Measurements from ENCODE around the gene CCDC150.

Gene CCDC150

DNA sequence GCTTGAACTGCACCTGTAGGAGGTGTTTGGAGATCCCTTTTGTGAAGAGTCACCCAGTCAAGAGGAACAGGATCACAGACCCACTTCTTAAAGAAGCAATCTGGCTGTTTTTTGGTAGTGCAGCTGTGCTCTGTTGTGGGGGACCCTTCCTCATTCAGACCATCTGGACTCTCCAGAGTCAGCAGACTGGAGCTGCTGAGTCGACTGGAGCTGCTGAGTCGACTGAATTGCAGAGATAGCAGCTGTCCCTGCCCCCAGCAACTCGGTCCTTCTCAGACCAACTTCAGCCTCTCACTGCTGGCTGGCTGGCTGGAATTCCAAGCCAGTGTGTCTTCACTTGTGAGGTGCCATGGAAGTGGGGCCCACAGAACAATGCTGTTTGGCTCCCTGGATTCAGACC is 103.2 kb downstream of the CCDC150 start:
- Histone ChIP-seq H3K9me3 (ENCODE audit: control insufficient read depth, insufficient read depth, low read length) (no peaks in the 10 kb centered on the region; the same call in 1 of the 2 replicates), H3K9me2 (replicated peaks; ENCODE audit: control insufficient read depth, low read length) (no peaks in the 10 kb centered on the region), H3K79me2 (ENCODE audit: control insufficient read depth, low read length) (no peaks in the 10 kb centered on the region), H3K27ac (ENCODE audit: low read depth, low read length) (no peak overlapping the region), H3F3A (ENCODE audit: control insufficient read depth, insufficient read depth) (no peaks in the 10 kb centered on the region), H3K27me3 (ENCODE audit: control insufficient read depth, low read length) (no peaks in the 10 kb centered on the region), H3K4me1 (ENCODE audit: control insufficient read depth, low read length) (no peaks in the 10 kb centered on the region), H3K36me3 (ENCODE audit: control insufficient read depth, low read length) (peaks cover 12% of the 10 kb centered on the region), H4K20me1 (ENCODE audit: control insufficient read depth, insufficient read depth, low read depth, low read length) (no peaks in the 10 kb centered on the region), H3K4me2 (ENCODE audit: low read length) (no peak overlapping the region), H3K4me3 (ENCODE audit: low read length) (no peak overlapping the region)
- no peak for TF ChIP-seq EZH2phosphoT487 (IDR thresholded peaks at IDR 0.05; ENCODE audit: borderline replicate concordance, low read length)
- TF ChIP-seq, protein P1, sequence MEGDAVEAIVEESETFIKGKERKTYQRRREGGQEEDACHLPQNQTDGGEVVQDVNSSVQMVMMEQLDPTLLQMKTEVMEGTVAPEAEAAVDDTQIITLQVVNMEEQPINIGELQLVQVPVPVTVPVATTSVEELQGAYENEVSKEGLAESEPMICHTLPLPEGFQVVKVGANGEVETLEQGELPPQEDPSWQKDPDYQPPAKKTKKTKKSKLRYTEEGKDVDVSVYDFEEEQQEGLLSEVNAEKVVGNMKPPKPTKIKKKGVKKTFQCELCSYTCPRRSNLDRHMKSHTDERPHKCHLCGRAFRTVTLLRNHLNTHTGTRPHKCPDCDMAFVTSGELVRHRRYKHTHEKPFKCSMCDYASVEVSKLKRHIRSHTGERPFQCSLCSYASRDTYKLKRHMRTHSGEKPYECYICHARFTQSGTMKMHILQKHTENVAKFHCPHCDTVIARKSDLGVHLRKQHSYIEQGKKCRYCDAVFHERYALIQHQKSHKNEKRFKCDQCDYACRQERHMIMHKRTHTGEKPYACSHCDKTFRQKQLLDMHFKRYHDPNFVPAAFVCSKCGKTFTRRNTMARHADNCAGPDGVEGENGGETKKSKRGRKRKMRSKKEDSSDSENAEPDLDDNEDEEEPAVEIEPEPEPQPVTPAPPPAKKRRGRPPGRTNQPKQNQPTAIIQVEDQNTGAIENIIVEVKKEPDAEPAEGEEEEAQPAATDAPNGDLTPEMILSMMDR (IDR thresholded peaks at IDR 0.05; ENCODE audit: low read depth, low read length, poor library complexity, severe bottlenecking) = no peak

DNA sequence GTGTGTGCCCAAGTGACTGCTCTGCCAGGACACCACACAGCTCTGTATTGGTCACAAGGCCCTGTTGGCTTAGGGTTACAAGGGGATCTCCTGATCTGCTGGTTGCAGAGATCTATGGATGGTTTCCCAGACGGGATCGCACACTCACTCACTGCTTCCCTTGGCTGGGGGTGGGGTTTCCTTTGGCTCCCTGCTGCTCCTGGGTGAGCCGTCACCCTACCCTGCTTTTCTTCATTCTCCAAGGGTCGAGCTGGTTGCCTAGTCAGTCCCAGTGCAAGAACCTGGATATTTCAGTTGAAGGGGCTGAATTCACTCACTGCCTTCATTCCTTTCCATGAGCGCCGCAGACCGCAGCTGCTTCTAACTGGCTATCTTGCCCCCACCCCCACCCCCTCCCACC is 103.7 kb downstream of the CCDC150 start:
- H3K4me1 ChIP-seq (ENCODE audit: control insufficient read depth, low read length) = no peaks in the 10 kb centered on the region

DNA sequence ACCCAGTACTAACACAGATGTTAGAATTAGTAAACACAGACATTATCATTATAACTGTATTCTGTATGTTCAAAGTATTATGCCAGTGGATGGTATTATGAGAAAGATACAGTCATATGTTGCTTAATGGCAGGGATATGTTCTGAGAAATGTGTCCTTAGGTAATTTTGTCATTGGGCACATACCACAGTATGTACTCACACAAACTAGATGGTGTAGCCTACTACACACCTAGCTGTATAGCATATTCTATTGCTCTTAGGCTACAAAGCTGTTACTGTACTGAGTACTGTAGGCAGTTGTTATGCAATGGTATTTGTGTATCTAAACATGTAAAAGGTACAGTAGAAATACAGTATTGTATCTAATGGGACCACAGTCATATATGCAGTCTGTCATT is 106.2 kb downstream of the CCDC150 start:
- H3K9me2 ChIP-seq (replicated peaks; ENCODE audit: control insufficient read depth, low read length) = no peaks in the 10 kb centered on the region
- H3K4me1 ChIP-seq (ENCODE audit: control insufficient read depth, low read length) = no peaks in the 10 kb centered on the region
- no peak for TF ChIP-seq EZH2phosphoT487 (IDR thresholded peaks at IDR 0.05; ENCODE audit: borderline replicate concordance, low read length)
- TF ChIP-seq, protein P1 (IDR thresholded peaks at IDR 0.05; ENCODE audit: low read depth, low read length, poor library complexity, severe bottlenecking) = no peak
- H3K79me2 ChIP-seq (ENCODE audit: control insufficient read depth, low read length) = no peaks in the 10 kb centered on the region
- H4K20me1 ChIP-seq (ENCODE audit: control insufficient read depth, insufficient read depth, low read depth, low read length) = no peaks in the 10 kb centered on the region
- H3K27me3 ChIP-seq (ENCODE audit: control insufficient read depth, low read length) = no peaks in the 10 kb centered on the region
- H3K4me3 ChIP-seq (ENCODE audit: low read length) = no peak overlapping the region
- H3K4me2 ChIP-seq (ENCODE audit: low read length) = no peak overlapping the region
- H3F3A ChIP-seq (ENCODE audit: control insufficient read depth, insufficient read depth) = no peaks in the 10 kb centered on the region
- H3K27ac ChIP-seq (ENCODE audit: low read depth, low read length) = no peak overlapping the region
- H3K9me3 ChIP-seq (ENCODE audit: control insufficient read depth, insufficient read depth, low read length) = no peaks in the 10 kb centered on the region
- peaks cover 12% of the 10 kb centered on the region for H3K36me3 ChIP-seq (ENCODE audit: control insufficient read depth, low read length)

More for the DNA sequence above, 103.7 kb downstream of the CCDC150 start:
- no peak for TF ChIP-seq EZH2phosphoT487 (IDR thresholded peaks at IDR 0.05; ENCODE audit: borderline replicate concordance, low read length)
- TF ChIP-seq, protein P1 (IDR thresholded peaks at IDR 0.05; ENCODE audit: low read depth, low read length, poor library complexity, severe bottlenecking) = no peak
- H3F3A ChIP-seq (ENCODE audit: control insufficient read depth, insufficient read depth) = no peaks in the 10 kb centered on the region
- H3K9me3 ChIP-seq (ENCODE audit: control insufficient read depth, insufficient read depth, low read length) = no peaks in the 10 kb centered on the region; the same call in 1 of the 2 replicates
- no peaks in the 10 kb centered on the region for H4K20me1 ChIP-seq (ENCODE audit: control insufficient read depth, insufficient read depth, low read depth, low read length)
- no peaks in the 10 kb centered on the region for H3K27me3 ChIP-seq (ENCODE audit: control insufficient read depth, low read length)
- H3K27ac ChIP-seq (ENCODE audit: low read depth, low read length) = no peak overlapping the region
- H3K9me2 ChIP-seq (replicated peaks; ENCODE audit: control insufficient read depth, low read length) = no peaks in the 10 kb centered on the region
- H3K4me3 ChIP-seq (ENCODE audit: low read length) = no peak overlapping the region
- H3K79me2 ChIP-seq (ENCODE audit: control insufficient read depth, low read length) = no peaks in the 10 kb centered on the region
- peaks cover 12% of the 10 kb centered on the region for H3K36me3 ChIP-seq (ENCODE audit: control insufficient read depth, low read length)
- no peak overlapping the region for H3K4me2 ChIP-seq (ENCODE audit: low read length)

All from DOHH2 (cell line).